Measurements from ENCODE around the gene ELL2.

DNA sequence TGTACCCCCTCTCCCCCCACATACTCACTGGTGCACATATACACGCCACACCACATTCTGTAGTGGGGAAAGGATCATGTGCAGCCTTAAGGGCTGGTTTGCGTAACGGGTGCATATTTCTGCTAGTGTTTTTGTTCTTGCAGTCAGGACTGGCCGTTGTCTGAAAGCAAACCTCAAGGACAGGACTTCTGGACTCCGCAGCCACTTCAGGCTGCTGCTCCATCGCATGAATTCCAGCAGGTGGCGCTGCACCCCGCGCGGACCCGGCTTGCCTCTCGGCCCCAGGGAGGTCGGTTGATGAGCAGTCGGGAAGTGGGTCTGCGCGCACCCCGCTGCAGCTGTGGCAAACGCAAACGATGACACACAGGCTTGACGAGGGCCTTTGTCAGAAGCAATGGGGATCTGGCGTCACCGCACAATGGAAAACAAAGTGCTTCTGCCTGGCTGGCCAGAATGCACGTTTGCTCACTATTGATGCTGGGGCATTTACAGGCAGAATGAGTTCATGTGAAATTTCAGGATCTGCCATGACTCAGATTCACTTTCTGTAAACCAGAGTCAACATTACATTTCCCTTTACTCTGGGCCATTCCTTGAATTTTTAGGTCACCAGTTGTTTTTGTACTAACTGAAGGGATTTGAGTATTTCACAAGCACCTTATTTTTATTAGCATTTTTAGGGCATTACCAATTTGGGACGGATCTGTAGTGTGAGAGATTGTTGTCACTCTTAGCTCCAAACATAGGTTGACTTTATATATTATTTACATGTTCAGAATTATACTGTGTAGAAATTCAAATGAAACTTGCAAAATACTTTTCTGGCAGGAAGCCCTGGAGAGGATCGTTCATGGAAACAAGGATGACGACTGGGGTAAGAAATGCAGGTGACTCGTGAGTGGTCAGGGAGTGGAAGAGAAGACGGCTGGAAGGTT lies 102.7 kb downstream of the ELL2 start:
- TF ChIP-seq ZNF395 (CRISPR knock-in tag; IDR thresholded peaks at IDR 0.05) (no peak), KDM1A (IDR thresholded peaks at IDR 0.05) (no peak), SIX5 (IDR thresholded peaks at IDR 0.05; ENCODE audit: borderline replicate concordance in 1 of 2, insufficient read depth in 1 of 2, low read depth in 1 of 2, low read length in 2 of 2) (no peak), SIN3A (IDR thresholded peaks at IDR 0.05; ENCODE audit: borderline replicate concordance in 2 of 2, control insufficient read depth in 1 of 2, low read depth in 2 of 2, low read length in 2 of 2) (no peak), GABPA (tag; conservative IDR thresholded peaks at IDR 0.05; ENCODE audit: low read depth) (no peak), NCOR1 (IDR thresholded peaks at IDR 0.05) (no peak), MNT (conservative IDR thresholded peaks at IDR 0.05) (no peak), EZH2 (IDR thresholded peaks at IDR 0.05; ENCODE audit: borderline replicate concordance, low read depth, low read length) (0 out of 2 replicates have a peak, but pooled peaks have one; percentile 45), PHF8 (IDR thresholded peaks at IDR 0.05; ENCODE audit: borderline replicate concordance, low read length) (no peak), DIDO1 (tag; IDR thresholded peaks at IDR 0.05; ENCODE audit: low read depth) (no peak), LARP7 (IDR thresholded peaks at IDR 0.05) (no peak), NR1H2 (CRISPR knock-in tag; IDR thresholded peaks at IDR 0.05) (no peak)
- TF ChIP-seq, protein P1, sequence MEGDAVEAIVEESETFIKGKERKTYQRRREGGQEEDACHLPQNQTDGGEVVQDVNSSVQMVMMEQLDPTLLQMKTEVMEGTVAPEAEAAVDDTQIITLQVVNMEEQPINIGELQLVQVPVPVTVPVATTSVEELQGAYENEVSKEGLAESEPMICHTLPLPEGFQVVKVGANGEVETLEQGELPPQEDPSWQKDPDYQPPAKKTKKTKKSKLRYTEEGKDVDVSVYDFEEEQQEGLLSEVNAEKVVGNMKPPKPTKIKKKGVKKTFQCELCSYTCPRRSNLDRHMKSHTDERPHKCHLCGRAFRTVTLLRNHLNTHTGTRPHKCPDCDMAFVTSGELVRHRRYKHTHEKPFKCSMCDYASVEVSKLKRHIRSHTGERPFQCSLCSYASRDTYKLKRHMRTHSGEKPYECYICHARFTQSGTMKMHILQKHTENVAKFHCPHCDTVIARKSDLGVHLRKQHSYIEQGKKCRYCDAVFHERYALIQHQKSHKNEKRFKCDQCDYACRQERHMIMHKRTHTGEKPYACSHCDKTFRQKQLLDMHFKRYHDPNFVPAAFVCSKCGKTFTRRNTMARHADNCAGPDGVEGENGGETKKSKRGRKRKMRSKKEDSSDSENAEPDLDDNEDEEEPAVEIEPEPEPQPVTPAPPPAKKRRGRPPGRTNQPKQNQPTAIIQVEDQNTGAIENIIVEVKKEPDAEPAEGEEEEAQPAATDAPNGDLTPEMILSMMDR (IDR thresholded peaks at IDR 0.05 in 2 of 3, conservative IDR thresholded peaks at IDR 0.05 in 1 of 3; ENCODE audit: insufficient read depth in 2 of 3, low read depth in 1 of 3, low read length in 3 of 3): peak; percentile 90 to 97 (median 97)

All from K562 (cell line).